GM21717 (cell line): ENCODE data around the gene PTK6.
A peak's percentile ranks its signal among the peaks of the same experiment; 100 is the strongest.

Experiments
- ATAC-seq: cut with Tn5 transposase; IDR thresholded peaks from one replicate; pipeline ENCODE4 v1.9.1; 2021; ENCODE audit warnings: mild to moderate bottlenecking, moderate library complexity; ENCODE audit not compliant: unreplicated experiment

The PTK6 gene

DNA sequence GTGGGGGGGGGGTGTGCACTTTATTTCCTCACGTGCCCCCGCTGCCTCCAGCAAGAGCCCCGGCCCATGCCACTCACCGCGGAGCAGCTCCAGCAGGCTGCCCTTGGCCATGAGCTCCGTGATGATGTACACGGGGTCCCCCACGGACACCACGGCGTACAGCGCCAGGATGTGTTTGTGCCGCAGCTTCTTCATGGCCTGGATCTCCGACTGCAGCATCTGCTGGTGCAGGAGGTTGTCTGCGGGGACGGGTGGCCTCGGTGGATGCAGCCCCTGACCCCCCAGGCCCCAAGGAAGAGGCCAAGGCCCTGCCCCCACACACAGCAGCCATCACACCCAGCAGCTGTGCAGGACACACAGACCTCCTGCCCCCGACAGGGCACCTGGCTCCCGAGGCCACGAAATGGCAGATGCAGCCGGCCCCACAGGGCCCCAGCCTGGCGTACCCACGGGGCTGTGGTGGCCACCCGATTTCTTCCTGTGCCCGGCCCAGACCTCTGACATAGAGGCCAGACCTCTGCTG lies 4.7 kb downstream of the PTK6 start:
- ATAC-seq, result no peak

DNA sequence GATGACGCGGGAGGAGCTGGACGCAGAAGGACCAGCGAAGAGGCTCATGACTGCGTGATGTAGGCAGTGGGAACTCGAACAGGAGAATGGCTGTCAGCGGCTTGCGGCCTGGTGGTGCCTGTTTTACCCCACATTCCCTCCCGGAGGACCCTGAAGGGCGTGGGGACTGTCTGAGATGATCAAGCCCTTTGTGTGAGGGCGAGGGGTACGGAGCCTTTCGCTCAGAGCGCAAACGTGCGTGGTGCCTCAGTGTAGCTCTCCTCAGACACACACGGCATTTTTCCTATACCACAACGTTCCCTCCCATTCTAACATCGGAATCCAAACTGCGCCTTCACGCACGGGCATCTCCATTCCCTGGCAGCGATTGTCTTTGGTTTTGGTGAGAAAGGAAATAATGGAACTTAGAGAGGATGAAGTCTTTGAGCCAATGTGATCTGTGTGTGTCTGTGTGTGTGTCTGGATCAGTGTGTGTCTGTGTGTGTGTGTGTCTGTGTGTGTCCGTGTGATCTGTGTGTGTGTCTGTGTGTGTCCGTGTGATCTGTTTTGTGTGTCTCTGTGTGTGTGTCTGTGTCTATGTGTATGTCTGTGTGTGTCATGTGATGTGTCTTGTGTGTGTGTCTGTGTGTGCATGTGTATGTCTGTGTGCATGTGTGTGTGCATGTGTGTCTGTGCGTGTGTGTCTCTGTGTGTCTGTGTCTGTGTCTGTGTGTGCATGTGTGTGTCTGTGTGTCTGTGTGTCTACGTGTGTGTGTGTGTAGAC lies 5.3 kb downstream of the PTK6 start:
- no peak for ATAC-seq

DNA sequence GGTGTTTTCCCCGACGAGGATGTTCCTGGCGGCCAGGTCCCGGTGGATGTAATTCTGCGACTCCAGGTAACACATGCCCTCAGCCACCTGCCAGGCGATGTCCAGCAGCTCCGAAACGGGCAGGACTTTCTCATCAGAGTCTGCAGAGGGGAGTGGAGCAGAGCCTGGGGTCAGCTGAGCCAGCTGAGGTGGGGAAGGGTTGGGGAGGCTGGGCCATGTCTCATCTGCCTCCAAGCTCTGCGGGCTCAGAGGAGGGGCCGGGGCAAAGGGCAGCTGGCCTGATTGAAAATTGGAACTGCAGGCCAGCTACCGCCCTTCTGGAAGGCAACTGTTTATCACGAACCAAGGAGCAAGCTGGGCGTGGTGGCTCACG lies 6.4 kb downstream of the PTK6 start:
- no peak for ATAC-seq

GRCh38 chr20:63529861-63530787 lies 7.1 kb downstream of the PTK6 start:
- no peak for ATAC-seq

DNA sequence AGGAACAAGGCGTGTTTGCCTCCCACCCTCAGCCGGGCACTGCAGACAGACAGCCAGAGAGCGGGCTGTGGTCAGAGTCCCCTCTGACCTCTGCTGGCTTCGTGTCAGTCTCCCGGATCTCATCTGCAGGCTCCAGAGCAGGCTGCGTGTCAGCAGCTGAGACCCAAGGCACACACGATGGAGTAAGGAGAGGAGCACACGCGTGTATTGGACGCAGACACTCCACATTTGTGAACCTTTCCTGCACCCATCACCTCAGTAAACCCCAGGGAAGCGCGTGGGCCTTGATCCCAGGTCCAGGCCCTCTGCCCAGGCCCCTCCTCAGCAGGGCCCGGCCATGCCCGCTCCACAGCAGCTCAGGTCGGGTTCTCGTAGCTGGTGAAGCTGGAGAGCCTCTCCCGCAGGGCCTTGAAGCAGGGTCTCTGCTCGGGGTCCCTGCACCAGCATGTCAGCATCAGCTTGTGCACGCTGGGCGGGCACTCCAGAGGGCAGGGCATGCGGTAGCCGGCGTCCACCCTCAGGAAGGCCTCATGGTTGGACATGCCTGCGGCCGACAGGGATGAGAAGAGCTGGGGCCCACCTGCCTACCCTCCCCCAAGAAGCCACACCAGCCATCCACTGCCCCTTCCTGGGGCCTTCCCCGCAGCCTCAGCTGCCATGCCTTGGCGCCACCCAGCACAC lies 7.9 kb downstream of the PTK6 start:
- no peak for ATAC-seq

DNA sequence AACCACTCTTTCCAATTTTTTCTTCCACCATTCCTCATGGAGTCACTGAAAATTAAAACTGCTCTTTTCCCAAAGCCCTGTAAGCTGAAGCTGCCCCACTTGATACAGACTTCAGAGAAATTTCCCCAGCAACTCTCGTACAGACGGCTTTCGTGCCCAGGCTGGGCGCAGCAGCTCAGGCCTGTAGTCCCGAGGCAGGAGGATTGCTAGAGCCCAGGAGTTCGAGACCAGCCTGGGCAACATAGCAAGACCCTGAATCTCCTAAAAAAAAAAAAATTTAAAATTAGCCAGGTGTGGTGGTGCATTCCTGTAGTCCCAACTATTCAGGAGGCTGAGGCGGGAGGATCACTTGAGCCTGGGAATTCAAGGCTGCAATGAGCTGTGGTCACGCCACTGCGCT lies 10.0 kb downstream of the PTK6 start:
- no peak for ATAC-seq

DNA sequence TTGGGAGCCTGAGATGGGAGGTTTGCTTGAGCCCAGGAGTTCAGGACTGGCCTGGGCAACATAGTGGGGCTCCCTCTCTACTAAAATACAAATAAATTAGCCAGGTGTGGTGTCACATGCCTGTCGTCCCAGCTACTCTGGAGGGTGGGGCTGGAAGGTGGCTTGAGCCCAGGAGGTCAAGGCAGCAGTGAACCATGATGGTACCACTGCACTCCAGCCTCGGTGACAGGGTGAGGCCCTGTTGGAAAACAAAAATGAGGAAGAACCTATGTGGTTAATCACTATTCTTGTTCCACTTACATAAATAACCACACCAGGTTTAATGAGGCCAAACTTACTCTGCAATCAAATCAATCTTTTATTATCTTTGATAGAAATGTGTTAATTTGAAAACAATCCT lies 11.2 kb downstream of the PTK6 start:
- no peak for ATAC-seq

- no peak for ATAC-seq
Observed at GRCh38 chr20:63525185-63525584, 12.0 kb downstream of the PTK6 start.

DNA sequence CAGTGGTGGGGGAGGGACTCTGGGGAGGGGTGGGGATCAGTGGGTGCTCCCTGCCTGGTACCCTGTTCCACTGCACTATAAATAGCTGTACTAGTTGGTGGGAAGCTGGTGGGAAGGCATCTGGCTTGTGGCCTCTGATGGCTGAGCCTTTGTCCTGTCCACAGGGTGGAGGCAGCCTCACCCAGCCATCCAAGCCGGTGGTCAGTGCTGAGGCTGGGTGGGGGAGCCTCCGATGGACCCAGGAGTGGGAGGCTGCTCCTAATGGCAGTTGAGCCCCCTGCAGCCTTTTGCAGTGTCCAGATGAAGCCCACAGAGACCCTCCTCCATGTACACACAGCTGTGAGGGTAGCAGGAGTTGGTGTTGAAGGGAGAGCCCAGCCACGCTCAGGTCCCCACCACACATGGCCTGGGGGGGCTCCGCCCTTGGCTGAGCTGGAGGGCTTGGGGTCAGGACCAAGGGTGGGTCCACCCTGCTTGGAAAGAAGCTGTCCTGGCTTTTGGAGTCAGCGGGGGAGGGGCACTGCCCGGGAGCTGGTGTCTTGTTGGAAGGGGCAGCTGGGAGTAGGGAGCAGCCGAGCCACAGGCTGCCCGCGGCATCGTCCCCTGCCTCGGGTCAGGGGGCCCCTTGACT lies 14.1 kb downstream of the PTK6 start:
- ATAC-seq, result no peak

- no peak for ATAC-seq
Observed at GRCh38 chr20:63522091-63522868, 14.9 kb downstream of the PTK6 start.

GRCh38 chr20:63521602-63522001 lies 15.6 kb downstream of the PTK6 start:
- no peak for ATAC-seq

DNA sequence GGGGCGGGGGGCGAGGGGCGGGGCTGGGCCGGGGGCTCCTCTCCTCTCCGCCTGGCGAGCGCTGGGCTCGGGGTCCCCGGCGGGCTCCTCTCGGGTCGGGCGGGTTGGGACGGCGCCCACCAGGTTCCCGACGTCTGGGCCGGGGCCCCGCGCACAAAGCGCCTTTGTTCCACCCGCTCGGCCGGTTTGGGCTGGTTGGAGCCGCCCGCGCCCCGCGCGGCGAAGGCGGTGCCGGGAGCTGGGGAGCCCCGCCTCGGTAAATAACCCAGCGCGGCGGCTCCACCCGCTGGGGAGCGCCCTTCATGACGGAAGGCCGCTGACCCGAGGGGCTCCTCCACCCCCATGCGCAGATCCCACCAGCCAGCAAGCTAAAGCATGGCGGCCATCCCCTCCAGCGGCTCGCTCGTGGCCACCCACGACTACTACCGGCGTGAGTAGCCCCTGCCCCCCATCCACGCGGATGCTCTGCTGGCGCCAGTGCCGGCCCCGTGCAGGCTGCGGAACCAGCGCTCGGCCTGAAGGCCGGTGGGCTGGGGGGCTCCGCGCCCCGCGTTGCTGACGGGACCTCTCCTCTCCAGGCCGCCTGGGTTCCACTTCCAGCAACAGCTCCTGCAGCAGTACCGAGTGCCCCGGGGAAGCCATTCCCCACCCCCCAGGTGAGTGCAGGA lies 16.1 kb downstream of the PTK6 start:
- ATAC-seq, result peak; percentile 29

DNA sequence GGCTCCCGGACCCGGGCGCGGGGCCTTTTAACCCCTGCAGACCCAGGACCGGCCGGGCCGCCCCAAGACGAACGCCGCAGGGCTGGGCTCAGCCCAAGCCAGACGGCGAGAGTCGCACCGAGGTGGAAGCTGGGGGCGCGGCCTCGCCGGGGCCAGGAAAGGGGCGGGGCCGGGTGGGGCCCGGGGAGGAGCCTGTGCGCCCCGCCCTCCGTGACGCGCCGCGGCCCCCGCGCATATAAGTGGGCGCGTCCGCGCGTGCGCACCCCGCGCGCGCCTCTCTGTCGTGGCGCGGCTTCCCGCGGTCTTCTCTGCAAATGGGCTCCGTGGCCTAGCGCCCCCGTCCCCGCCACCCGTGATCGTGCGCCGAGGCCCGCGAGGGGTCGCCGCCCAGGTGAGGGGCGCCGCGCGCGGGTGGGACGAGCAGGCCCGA lies 16.7 kb downstream of the PTK6 start, which contains the start of gene PPDPF:
Gene PPDPF (plus strand): TSS at position 262 of the 430 bp plus-strand sequence. CDS start 544 bp downstream, outside the sequence.
- ATAC-seq, result peak; percentile 41

DNA sequence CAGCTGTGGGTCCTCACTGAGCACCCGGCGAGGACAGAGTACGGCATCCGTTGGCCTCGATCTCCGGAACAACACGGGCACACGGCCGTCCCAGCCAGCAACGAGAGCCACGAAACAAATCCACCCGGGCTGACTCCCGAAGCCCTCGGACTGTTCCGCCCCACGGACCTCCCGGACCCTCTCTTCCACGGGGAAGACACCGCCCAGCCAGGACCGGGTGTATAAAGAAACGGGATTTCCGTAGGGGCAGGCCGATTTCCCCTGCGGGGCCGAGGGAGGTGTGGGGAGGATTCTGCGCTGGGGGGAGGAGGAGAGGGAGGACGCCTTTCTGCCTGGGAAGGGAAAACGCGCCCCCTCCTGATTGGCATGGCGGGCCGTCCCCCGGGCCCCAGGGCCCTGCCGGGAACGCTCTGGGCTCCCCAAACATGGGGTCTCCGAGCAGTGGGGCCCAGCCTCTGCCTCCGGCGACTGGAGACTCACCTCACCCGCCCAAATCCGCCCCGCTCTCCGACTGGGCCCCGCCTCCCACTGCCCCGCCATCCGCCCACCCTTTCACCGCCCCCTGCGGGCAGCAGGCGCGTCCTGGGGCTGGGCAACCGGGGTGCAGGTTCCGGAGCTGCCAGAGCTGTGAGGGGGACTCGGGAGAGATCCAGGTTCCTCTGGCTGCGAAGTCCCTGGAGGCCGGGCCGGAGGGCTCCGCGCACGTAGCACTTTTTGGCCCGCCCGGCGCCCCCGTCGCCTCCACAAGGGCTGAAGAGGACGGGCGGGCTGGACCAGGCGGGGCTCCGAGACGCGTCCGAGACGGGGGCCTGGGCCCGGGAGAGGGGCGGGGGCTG lies 17.3 kb downstream of the PTK6 start:
- ATAC-seq, result peak; percentile 36

DNA sequence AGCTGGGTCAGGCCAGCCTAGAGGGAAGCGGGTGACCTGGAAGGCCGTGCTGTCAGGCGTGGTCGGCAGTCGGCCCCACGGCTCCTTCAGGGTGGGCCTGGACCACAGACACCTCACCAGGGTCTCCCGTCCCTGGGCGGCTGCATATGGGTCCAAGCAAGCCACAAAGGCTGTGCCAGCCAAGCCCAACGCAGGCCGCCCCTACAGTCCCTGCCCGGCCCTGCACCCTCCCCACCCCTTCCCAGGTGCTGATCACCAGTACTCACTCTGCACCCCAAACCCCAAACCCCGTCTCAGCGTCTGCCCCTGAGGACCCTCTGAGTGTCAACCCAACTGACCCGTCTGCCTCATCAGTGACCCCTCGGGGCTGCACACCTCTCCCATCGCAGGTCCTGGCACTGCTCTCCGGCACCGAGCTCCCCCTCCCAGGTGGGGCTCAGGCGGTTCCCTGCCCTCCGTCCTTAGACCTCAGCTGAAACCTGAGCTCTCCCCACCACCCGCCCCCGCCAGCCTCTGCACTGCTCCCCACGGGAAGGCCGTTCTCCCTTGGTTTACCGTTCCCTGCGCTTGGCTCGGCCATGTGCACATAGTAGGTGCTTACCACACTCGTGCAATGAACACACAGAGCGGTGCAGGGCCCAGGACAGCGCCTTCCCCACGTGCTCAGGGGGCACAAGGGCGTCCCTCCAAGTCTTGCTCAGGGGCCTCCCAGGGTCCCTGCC lies 18.1 kb downstream of the PTK6 start:
- no peak for ATAC-seq

- no peak for ATAC-seq
Observed at GRCh38 chr20:63518351-63518861, 18.8 kb downstream of the PTK6 start.
